Peyer's patch (tissue), 4 donors: Measurements from ENCODE around the gene PPA1. TPM values are rescaled to one million over a fixed set of nuclear protein-coding genes. Genes with fewer than 3 reads are reported as not detected.

Experiments
- DNase-seq, 3 donors: peaks; one replicate each; pipeline ENCODE4 v3.0.0-alpha.2; 2017 to 2019
- H3K27ac ChIP-seq, 4 donors: fragments of 200-600 bp; sonication (generic); one replicate each; pipeline ENCODE4 v1.5.1; 2016 to 2019
- H3K27me3 ChIP-seq, 2 donors: fragments of 200-600 bp; sonication (generic); one replicate each; pipeline ENCODE4 v1.5.1; 2019
- H3K36me3 ChIP-seq, 3 donors: fragments of 200-600 bp; sonication (generic); one replicate each; pipeline ENCODE4 v1.5.1; 2016 to 2019
- H3K4me1 ChIP-seq, 4 donors: fragments of 200-600 bp; sonication (generic); one replicate each; pipeline ENCODE4 v1.5.1; 2016 to 2019
- H3K4me3 ChIP-seq, 4 donors: fragments of 200-600 bp; sonication (generic); 1 replicate in 3 of 4; 2 replicates in 1 of 4; pipeline ENCODE4 v1.5.1; 2016 to 2019; ENCODE audit warnings: mild to moderate bottlenecking in 1 of 4
- H3K9me3 ChIP-seq, 4 donors: fragments of 200-600 bp; sonication (generic); one replicate each; pipeline ENCODE4 v1.5.1; 2016 to 2019; ENCODE audit warnings: mild to moderate bottlenecking in 1 of 4
- CTCF ChIP-seq, 6 experiments: fragments of 450-650 bp in 4 of 6; fragments of 200-600 bp in 2 of 6; sonication (generic) in 1 of 6; IDR thresholded peaks; one replicate each; pipeline ENCODE4 v1.5.1; 2017 to 2019; ENCODE audit warnings: antibody characterized with exemption in 6 of 6, mild to moderate bottlenecking in 3 of 6, moderate library complexity in 1 of 6
- POLR2A ChIP-seq, 2 donors: fragments of 450-650 bp; IDR thresholded peaks; one replicate each; pipeline ENCODE4 v1.5.1; 2017; ENCODE audit warnings: antibody characterized with exemption in 2 of 2, mild to moderate bottlenecking in 2 of 2, moderate library complexity in 2 of 2
- total RNA-seq, 4 donors: library from RNA; depleted of rRNA; stranded (reverse); fragments of >200 nt; gene quantifications; one replicate each; pipeline ENCODE4 v1.1.0, GENCODE V29; 2016

Gene PPA1
- total RNA-seq, 4 donors from 2014 or later = 67.7 to 199 (median 110) TPM

DNA sequence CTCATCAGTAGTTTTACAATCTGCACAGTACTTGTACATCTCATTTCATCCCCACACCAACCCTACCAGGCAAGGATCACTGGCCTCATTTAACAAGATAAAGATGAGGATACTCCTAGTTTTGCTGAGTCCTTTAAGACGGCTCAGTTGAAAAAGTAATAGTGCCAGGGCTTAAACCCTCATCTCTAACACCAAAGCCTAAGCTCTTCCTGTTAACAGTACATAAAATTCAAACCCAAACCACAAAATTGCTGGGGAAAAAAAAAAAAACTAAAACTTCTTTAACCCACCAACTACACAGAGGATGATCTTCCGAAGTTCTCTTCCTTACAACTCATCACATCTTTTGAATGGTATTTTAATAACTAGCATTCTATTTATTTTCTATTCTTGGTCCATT, 64.2 kb downstream of the PPA1 start:
- peak overlapping the region in 1 of 4 donors; percentile 89 for H3K27ac ChIP-seq
- H3K27me3 ChIP-seq = no peaks in the 10 kb centered on the region
- peak overlapping the region; percentile 61 to 85 (median 76) for H3K4me3 ChIP-seq
- DNase-seq = no peak
- H3K36me3 ChIP-seq = peaks cover 0 to 10% (median 0%) of the 10 kb centered on the region in 3 donors
- peaks cover 3 to 30% (median 8%) of the 10 kb centered on the region in 4 donors for H3K4me1 ChIP-seq
- no peak for TF ChIP-seq POLR2A (IDR thresholded peaks at IDR 0.05)
- no peak for TF ChIP-seq CTCF (IDR thresholded peaks at IDR 0.05)
- no peaks in the 10 kb centered on the region for H3K9me3 ChIP-seq

DNA sequence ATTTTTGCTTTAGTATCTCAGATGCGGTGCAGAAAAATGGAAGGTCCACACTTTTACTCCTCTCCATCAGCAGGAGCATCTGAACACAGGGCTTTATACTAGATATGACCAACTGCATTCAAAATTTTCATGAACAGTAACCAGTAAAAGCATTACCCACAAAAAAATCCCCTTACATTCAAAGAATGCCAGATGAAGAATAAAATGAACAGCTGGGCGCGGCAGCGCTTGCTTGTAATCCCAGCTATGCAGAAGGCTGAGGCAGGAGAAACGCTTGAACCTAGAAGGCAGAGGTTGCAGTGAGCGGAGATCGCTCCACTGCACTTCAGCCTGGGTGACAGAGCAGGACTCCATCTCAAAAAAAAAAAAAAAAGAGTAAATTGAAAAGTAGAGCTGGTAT, 66.0 kb downstream of the PPA1 start:
- Histone ChIP-seq H3K4me3 (no peak overlapping the region), H3K9me3 (no peaks in the 10 kb centered on the region), H3K27me3 (no peaks in the 10 kb centered on the region), H3K27ac (no peak overlapping the region), H3K36me3 (peaks cover 0 to 10% (median 0%) of the 10 kb centered on the region in 3 donors), H3K4me1 (peaks cover 0 to 40% (median 14%) of the 10 kb centered on the region in 4 donors)
- TF ChIP-seq CTCF (IDR thresholded peaks at IDR 0.05) = no peak
- no peak for TF ChIP-seq POLR2A (IDR thresholded peaks at IDR 0.05)
- DNase-seq = no peak

- Histone ChIP-seq H3K4me3 (no peak overlapping the region), H3K4me1 (peaks cover 0 to 43% (median 14%) of the 10 kb centered on the region in 4 donors), H3K9me3 (no peaks in the 10 kb centered on the region), H3K27me3 (no peaks in the 10 kb centered on the region), H3K36me3 (peaks cover 0 to 15% (median 0%) of the 10 kb centered on the region in 3 donors), H3K27ac (no peak overlapping the region)
- TF ChIP-seq POLR2A (IDR thresholded peaks at IDR 0.05) (no peak), CTCF (IDR thresholded peaks at IDR 0.05) (no peak)
- no peak for DNase-seq
These were observed 66.8 kb downstream of the PPA1 start for GRCh38 chr10:70166394-70166793.

- no peak overlapping the region for H3K4me3 ChIP-seq
- no peak overlapping the region for H3K27ac ChIP-seq
- H3K9me3 ChIP-seq = no peaks in the 10 kb centered on the region
- no peak for TF ChIP-seq POLR2A (IDR thresholded peaks at IDR 0.05)
- no peak for TF ChIP-seq CTCF (IDR thresholded peaks at IDR 0.05)
- peaks cover 0 to 43% (median 12%) of the 10 kb centered on the region in 4 donors for H3K4me1 ChIP-seq
- DNase-seq = no peak
- peaks cover 0 to 38% (median 4%) of the 10 kb centered on the region in 3 donors for H3K36me3 ChIP-seq
- H3K27me3 ChIP-seq = no peaks in the 10 kb centered on the region
These were observed 69.1 kb downstream of the PPA1 start for GRCh38 chr10:70164163-70164562.

GRCh38 chr10:70163448-70163847, 69.8 kb downstream of the PPA1 start:
- Histone ChIP-seq H3K36me3 (peaks cover 0 to 44% (median 4%) of the 10 kb centered on the region in 3 donors), H3K4me3 (no peak overlapping the region), H3K9me3 (no peaks in the 10 kb centered on the region), H3K27ac (no peak overlapping the region), H3K4me1 (peaks cover 0 to 36% (median 10%) of the 10 kb centered on the region in 4 donors), H3K27me3 (no peaks in the 10 kb centered on the region)
- TF ChIP-seq POLR2A (IDR thresholded peaks at IDR 0.05) = no peak
- TF ChIP-seq CTCF (IDR thresholded peaks at IDR 0.05) = no peak
- DNase-seq = no peak

GRCh38 chr10:70162892-70163201, 70.4 kb downstream of the PPA1 start:
- Histone ChIP-seq H3K27ac (no peak overlapping the region), H3K4me1 (peaks cover 0 to 32% (median 9%) of the 10 kb centered on the region in 4 donors), H3K36me3 (peaks cover 0 to 50% (median 4%) of the 10 kb centered on the region in 3 donors), H3K9me3 (no peaks in the 10 kb centered on the region), H3K27me3 (no peaks in the 10 kb centered on the region), H3K4me3 (no peak overlapping the region)
- TF ChIP-seq CTCF (IDR thresholded peaks at IDR 0.05) (no peak), POLR2A (IDR thresholded peaks at IDR 0.05) (no peak)
- no peak for DNase-seq
